ENCODE results near the gene CD300LF. TPM values are rescaled to one million over a fixed set of nuclear protein-coding genes. Genes with fewer than 3 reads are reported as not detected.
A peak's percentile ranks its signal among the peaks of the same experiment; 100 is the strongest.

The CD300LF gene
- polyA plus RNA-seq, 3 donors = 112 to 184 (median 175) TPM

DNA sequence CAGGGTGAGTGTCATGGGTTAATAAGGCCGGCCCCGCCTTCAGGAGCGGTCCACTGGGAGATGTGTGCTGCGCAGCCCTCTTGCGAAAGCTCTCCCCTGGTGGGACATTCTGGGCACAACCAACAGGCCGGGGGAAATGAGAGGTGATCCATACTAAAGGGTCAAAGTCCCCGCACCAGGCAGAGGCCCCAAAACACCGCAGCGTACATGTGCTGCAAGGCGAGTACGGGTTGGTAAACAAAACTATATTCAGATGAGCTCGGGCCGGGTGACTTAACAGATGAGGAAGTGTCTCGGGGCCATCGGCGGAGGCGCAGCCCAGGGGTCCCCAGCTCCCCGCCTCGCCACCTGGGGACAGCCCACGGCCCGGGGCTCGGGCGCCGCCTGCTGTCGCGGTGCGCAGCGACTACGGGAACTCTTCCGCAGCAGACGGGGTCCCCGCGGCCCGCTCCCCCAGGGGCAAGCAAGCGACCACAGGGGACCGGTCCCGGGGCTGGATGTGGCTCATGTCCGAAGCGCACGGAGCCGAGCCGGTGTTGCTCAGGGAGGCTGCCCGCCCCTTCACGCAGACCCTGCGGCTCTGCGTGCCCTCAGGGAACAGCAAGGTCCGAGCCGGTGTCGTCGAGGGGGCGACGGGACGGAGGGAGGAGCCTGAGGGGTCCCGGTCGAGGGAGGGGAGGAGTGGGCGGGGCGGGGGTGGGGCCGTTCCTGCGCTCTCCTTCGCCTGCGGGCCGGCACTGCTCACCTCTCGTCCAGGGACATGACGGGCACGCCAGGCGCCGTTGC, 24.0 kb upstream of the CD300LF start, which contains the start of gene RAB37:
TSS of gene RAB37 (plus strand) at position 744 of the 786 bp plus-strand sequence. CDS start at position 761, 17 bp downstream.
- H3K4me3 ChIP-seq (replicated peaks in 1 of 3; ENCODE audit: low read depth in 2 of 3, low read length in 3 of 3) = peak within 1 kb of the TSS; percentile 46 to 89 (median 55)
- TF ChIP-seq, protein P1, sequence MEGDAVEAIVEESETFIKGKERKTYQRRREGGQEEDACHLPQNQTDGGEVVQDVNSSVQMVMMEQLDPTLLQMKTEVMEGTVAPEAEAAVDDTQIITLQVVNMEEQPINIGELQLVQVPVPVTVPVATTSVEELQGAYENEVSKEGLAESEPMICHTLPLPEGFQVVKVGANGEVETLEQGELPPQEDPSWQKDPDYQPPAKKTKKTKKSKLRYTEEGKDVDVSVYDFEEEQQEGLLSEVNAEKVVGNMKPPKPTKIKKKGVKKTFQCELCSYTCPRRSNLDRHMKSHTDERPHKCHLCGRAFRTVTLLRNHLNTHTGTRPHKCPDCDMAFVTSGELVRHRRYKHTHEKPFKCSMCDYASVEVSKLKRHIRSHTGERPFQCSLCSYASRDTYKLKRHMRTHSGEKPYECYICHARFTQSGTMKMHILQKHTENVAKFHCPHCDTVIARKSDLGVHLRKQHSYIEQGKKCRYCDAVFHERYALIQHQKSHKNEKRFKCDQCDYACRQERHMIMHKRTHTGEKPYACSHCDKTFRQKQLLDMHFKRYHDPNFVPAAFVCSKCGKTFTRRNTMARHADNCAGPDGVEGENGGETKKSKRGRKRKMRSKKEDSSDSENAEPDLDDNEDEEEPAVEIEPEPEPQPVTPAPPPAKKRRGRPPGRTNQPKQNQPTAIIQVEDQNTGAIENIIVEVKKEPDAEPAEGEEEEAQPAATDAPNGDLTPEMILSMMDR (IDR thresholded peaks at IDR 0.05) = peak; percentile 67
- H3K4me1 ChIP-seq (ENCODE audit: control insufficient read depth in 1 of 2, insufficient read depth in 2 of 2, low read length in 2 of 2) = peaks cover 55 to 73% of the 10 kb centered on the region in 2 donors
- intact Hi-C loops (cut with micrococcal nuclease) = loop anchor here (1.0 to 10.0 kb wide), 6 partner anchors 14 to 362 kb away; partner anchors contain the start of gene CD300H (in 1 of the 2)
- H4K20me1 ChIP-seq (ENCODE audit: insufficient read depth, low read length) = no peaks in the 10 kb centered on the region
- peak within 1 kb of the TSS; percentile 84 to 94 (median 91) for H3K27ac Mint-ChIP-seq
- H3K9me3 Mint-ChIP-seq = peaks cover 0 to 1% (median 0%) of the 10 kb centered on the region in 7 donors
- H3K79me2 ChIP-seq (ENCODE audit: insufficient read depth, low read length) = peaks cover 40% of the 10 kb centered on the region
- H3K4me1 Mint-ChIP-seq = peaks cover 62% of the 10 kb centered on the region
- DNase-seq = peak; percentile 73 to 83 (median 76)
- WGBS (ENCODE audit: insufficient coverage) = under 1% methylated on average over 64 of the region's 67 CpGs
- H3K36me3 ChIP-seq (replicated peaks in 1 of 2; ENCODE audit: control insufficient read depth in 1 of 2, insufficient read depth in 2 of 2, low read length in 2 of 2) = no peaks in the 10 kb centered on the region
- H3K27me3 ChIP-seq (ENCODE audit: control insufficient read depth in 2 of 2, insufficient read depth in 2 of 2, low read length in 2 of 2) = no peaks in the 10 kb centered on the region
- peak within 1 kb of the TSS; percentile 86 to 93 for H3K4me3 Mint-ChIP-seq
- no peaks in the 10 kb centered on the region for H3K9me3 ChIP-seq (replicated peaks in 1 of 2; ENCODE audit: control insufficient read depth in 1 of 2, insufficient read depth in 1 of 2, low read length in 2 of 2)
- peaks cover 0 to 6% (median 0%) of the 10 kb centered on the region in 3 donors for H3K27me3 Mint-ChIP-seq (ENCODE audit: low read depth in 3 of 3)
- H3K9ac ChIP-seq (ENCODE audit: insufficient read depth, low read length, poor library complexity, severe bottlenecking) = peak within 1 kb of the TSS; percentile 71
- H2AFZ ChIP-seq (ENCODE audit: insufficient read depth, low read depth, low read length, poor library complexity, severe bottlenecking) = peak within 1 kb of the TSS; percentile 82
- peak within 1 kb of the TSS; percentile 99 for H3K4me2 ChIP-seq (replicated peaks; ENCODE audit: extremely low read depth, low read length, poor library complexity, severe bottlenecking)
- H3K27ac ChIP-seq (ENCODE audit: low read depth in 1 of 2, low read length in 2 of 2) = peak within 1 kb of the TSS; percentile 41 to 75
- peaks cover 2 to 3% of the 10 kb centered on the region in 2 donors for H3K36me3 Mint-ChIP-seq

DNA sequence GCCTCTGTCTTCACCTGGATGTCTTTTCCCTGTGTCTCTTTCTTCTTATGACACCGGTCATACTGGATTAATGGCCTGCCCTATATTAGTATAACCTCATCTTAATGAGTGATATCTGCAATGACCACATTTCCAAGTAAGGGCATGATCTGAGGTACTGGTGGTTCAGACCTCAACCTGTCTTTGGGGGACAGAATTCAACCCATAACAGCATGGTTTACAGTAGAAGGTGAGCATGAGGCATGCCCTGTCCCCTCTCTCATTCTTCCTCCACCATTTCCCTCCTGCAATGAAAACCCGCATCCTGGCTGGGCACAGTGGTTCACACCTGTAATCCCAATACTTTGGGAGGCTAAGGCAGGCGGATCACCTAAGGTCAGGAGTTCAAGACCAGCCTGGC, 21.5 kb upstream of the CD300LF start:
- TF ChIP-seq, protein P1 (IDR thresholded peaks at IDR 0.05) = no peak
- Histone ChIP-seq H3K36me3 (replicated peaks in 1 of 2; ENCODE audit: control insufficient read depth in 1 of 2, insufficient read depth in 2 of 2, low read length in 2 of 2) (no peaks in the 10 kb centered on the region), H3K4me1 (ENCODE audit: control insufficient read depth in 1 of 2, insufficient read depth in 2 of 2, low read length in 2 of 2) (peaks cover 47 to 69% of the 10 kb centered on the region in 2 donors), H3K9ac (ENCODE audit: insufficient read depth, low read length, poor library complexity, severe bottlenecking) (no peak overlapping the region), H3K79me2 (ENCODE audit: insufficient read depth, low read length) (peaks cover 21% of the 10 kb centered on the region), H3K27ac (ENCODE audit: low read depth in 1 of 2, low read length in 2 of 2) (no peak overlapping the region), H3K27me3 (ENCODE audit: control insufficient read depth in 2 of 2, insufficient read depth in 2 of 2, low read length in 2 of 2) (no peaks in the 10 kb centered on the region), H3K4me3 (replicated peaks in 1 of 3; ENCODE audit: low read depth in 2 of 3, low read length in 3 of 3) (no peak overlapping the region), H3K4me2 (replicated peaks; ENCODE audit: extremely low read depth, low read length, poor library complexity, severe bottlenecking) (no peak overlapping the region), H3K9me3 (replicated peaks in 1 of 2; ENCODE audit: control insufficient read depth in 1 of 2, insufficient read depth in 1 of 2, low read length in 2 of 2) (no peaks in the 10 kb centered on the region), H4K20me1 (ENCODE audit: insufficient read depth, low read length) (no peaks in the 10 kb centered on the region), H2AFZ (ENCODE audit: insufficient read depth, low read depth, low read length, poor library complexity, severe bottlenecking) (no peak overlapping the region)
- Mint-ChIP-seq H3K4me1 (peaks cover 56% of the 10 kb centered on the region), H3K4me3 (no peak overlapping the region), H3K36me3 (no peaks in the 10 kb centered on the region), H3K27ac (peak overlapping the region in 1 of 7 donors; percentile 14), H3K27me3 (ENCODE audit: low read depth in 3 of 3) (peaks cover 0 to 5% (median 0%) of the 10 kb centered on the region in 3 donors), H3K9me3 (peaks cover 0 to 3% (median 0%) of the 10 kb centered on the region in 7 donors)
- 83% methylated on average over 1 of the region's 3 CpGs for WGBS (ENCODE audit: insufficient coverage)
- intact Hi-C loops (cut with micrococcal nuclease) = loop anchor here (10.0 kb wide), 2 partner anchors 169 to 359 kb away; partner anchors contain the start of gene CD300H (in 1 of the 2)
- no peak for DNase-seq

Data from CD14-positive monocyte (primary cell).